KOPT-K1 (cell line): ENCODE measurements around the gene OSBPL8.

Source experiments
- H3K27ac ChIP-seq: fragments of 200-600 bp; sonication (generic); 2 replicates; pipeline ENCODE4 v1.5.1; 2016; ENCODE audit warnings: antibody characterized with exemption, mild to moderate bottlenecking, low read depth, low read length; ENCODE audit not compliant: poor library complexity, severe bottlenecking
- H3K36me3 ChIP-seq: fragments of 200-600 bp; sonication (generic); 2 replicates; pipeline ENCODE4 v1.5.1; 2017; ENCODE audit warnings: antibody characterized with exemption, mild to moderate bottlenecking, low read length, moderate library complexity; ENCODE audit not compliant: insufficient read depth
- H3K9me3 ChIP-seq: fragments of 200-600 bp; sonication (generic); 2 replicates; pipeline ENCODE4 v1.5.1; 2017; ENCODE audit warnings: antibody characterized with exemption, low read length, mild to moderate bottlenecking; ENCODE audit not compliant: insufficient read depth, poor library complexity, severe bottlenecking

The OSBPL8 gene

DNA sequence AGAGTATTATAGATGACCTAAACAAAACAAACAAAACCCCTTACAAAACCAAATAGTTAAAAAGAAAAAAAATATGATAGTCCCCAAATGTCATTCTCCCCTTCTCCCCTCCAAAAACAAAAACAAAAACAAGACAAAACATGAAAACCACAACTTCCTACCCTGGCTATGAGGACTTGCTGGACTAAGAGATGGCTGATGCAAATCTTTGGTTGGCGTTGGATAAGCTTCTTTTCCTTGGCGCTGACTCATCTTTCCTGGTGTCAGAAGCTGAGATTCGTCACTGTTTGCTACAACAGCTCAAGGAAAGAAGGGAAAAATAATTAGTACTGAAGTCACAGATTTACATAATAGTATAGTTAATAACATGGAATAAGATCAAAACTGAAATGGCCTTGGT is 108.9 kb downstream of the OSBPL8 start:
- H3K36me3 ChIP-seq, result peaks cover 23% of the 10 kb centered on the region
- no peaks in the 10 kb centered on the region for H3K9me3 ChIP-seq
- no peak overlapping the region for H3K27ac ChIP-seq

GRCh38 chr12:76449993-76450392 is 109.6 kb downstream of the OSBPL8 start:
- Histone ChIP-seq H3K27ac (no peak overlapping the region), H3K9me3 (no peaks in the 10 kb centered on the region), H3K36me3 (peaks cover 23% of the 10 kb centered on the region)

- H3K27ac ChIP-seq, result no peak overlapping the region
Measured at GRCh38 chr12:76449583-76449982, 110.0 kb downstream of the OSBPL8 start.

GRCh38 chr12:76449016-76449415 is 110.6 kb downstream of the OSBPL8 start:
- H3K9me3 ChIP-seq, result no peaks in the 10 kb centered on the region
- no peak overlapping the region for H3K27ac ChIP-seq
- H3K36me3 ChIP-seq, result peaks cover 23% of the 10 kb centered on the region

More at GRCh38 chr12:76449583-76449982, 110.0 kb downstream of the OSBPL8 start:
- Histone ChIP-seq H3K36me3 (peaks cover 23% of the 10 kb centered on the region), H3K9me3 (no peaks in the 10 kb centered on the region)

DNA sequence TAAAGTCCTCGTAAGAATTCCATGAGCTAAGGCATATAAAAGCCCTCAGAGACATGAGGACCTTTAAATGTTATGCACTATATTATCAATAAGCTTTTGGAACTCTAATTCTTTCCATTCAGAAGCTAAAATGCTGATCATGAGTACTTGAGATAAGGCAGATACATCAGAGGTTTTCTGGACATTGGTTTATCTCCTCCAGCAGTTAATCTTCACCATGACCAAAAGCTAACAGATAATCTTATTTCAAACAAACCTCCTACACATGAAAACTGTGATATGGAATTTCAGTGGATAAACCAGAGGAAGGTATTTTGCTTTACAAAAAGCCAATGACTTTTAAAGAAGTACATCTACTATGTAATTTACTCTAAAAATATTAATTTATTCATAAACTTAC is 113.5 kb downstream of the OSBPL8 start:
- no peaks in the 10 kb centered on the region for H3K9me3 ChIP-seq
- H3K27ac ChIP-seq, result no peak overlapping the region
- H3K36me3 ChIP-seq, result peaks cover 23% of the 10 kb centered on the region

GRCh38 chr12:76445462-76445861 is 114.1 kb downstream of the OSBPL8 start:
- Histone ChIP-seq H3K9me3 (no peaks in the 10 kb centered on the region), H3K27ac (no peak overlapping the region), H3K36me3 (peaks cover 18% of the 10 kb centered on the region)

DNA sequence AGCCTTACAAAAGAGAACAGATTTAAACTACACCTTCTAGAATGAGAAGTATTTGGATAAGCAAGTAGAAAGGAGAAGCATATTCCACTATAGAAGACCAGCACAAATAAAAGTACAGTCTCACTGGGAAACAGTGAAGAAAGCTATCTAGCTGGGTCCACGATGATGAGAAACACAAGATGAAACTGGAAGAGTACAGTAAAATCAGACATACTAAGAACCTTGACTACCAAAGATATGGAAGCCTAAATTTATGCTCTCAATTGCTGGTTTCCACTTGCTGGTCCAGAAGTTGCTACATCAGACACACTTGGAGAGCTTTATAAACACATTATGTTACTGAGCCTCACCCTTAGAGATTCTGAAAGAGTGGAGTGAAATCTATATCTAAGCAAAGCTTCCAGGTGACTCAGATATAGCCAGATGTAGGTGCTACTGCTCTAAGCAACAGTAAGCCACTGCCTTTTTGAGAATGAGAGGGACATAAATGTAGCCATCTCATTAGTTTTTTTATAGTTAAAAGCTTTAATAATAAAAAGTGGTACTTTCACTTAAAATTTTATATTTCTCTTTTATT is 115.1 kb downstream of the OSBPL8 start:
- Histone ChIP-seq H3K9me3 (no peaks in the 10 kb centered on the region), H3K27ac (no peak overlapping the region), H3K36me3 (peaks cover 10% of the 10 kb centered on the region; the same call in 1 of the 2 replicates)

DNA sequence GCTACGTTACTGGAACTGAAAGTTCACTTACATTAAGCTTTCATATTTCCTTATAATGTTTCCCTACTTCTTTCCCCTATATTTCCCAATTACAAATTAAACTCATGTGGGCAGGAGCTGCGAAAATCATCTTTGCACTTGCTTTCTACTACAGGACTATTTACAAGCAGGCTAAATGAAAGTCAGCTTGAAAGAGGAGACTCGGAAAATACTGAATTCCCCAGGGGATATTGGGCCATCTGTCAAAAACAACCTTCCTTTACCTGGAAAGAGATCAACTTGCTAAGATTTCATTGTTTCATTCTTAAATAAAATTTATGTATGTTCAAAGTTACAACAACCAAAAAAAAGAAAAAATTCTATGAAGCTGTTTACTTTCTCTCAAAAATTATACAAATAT is 118.6 kb downstream of the OSBPL8 start:
- Histone ChIP-seq H3K9me3 (peaks cover 10% of the 10 kb centered on the region), H3K36me3 (0 out of 2 replicates have a peak, but pooled peaks cover 5% of the 10 kb centered on the region), H3K27ac (no peak overlapping the region)

DNA sequence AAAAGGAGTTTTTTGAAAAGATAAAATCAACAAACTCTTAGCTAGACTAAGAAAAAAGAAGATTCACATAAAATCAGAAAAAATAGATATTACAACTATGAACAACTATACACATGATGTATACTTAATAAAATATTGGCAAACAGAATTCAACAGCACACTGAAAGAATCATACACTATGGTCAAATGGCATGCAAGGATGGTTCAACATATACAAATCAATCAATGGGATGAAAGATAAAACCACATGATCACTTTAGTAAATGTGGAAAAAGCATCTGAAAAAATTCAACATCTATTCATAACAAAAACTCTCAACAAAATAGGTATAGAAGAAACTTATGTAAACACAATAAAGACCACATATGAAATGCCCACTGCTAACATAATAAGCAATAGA is 126.8 kb downstream of the OSBPL8 start:
- Histone ChIP-seq H3K27ac (no peak overlapping the region), H3K36me3 (peaks cover 12% of the 10 kb centered on the region; the same call in 1 of the 2 replicates), H3K9me3 (peaks cover 77% of the 10 kb centered on the region)

DNA sequence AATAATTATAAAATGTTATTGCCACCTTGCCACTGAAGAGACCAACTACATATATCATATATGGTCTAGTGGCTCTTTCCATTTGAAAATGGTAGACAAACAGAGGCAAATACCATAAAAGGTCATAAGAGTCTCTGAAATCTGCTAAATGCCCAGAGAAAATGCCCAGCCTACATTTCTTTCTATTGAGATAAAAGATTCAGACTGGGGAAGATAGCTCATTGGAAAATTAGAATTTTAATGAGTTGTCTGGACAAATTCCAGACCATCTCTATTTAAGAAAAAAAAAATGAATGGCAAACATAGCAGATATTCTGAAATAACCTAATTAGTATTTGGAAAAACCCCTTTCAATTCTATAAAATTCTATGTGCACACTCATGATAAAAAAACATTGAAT is 131.5 kb downstream of the OSBPL8 start:
- no peak overlapping the region for H3K27ac ChIP-seq
- H3K36me3 ChIP-seq, result peaks cover 20% of the 10 kb centered on the region; the same call in 1 of the 2 replicates
- H3K9me3 ChIP-seq, result peaks cover 76% of the 10 kb centered on the region

DNA sequence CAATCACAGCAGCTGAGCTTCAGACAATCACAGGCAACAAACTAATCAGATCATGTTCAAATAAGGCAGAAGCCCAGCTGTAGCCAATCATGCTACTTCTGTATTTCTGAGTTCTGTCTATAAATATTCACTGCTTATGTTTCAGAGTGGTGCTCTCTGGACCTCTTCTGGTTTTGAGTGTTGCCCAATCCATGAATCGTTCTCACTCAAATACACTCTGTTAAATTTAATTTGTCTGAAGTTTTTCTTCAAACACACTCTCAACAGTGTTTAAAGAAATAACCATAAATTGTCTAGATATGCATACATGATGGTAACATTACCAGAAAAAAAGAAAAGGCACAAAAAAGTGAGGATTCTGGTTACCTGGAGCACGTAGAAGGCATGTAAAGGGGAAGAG is 133.4 kb downstream of the OSBPL8 start:
- peaks cover 59% of the 10 kb centered on the region for H3K9me3 ChIP-seq
- H3K27ac ChIP-seq, result no peak overlapping the region
- peaks cover 20% of the 10 kb centered on the region; the same call in 1 of the 2 replicates for H3K36me3 ChIP-seq

DNA sequence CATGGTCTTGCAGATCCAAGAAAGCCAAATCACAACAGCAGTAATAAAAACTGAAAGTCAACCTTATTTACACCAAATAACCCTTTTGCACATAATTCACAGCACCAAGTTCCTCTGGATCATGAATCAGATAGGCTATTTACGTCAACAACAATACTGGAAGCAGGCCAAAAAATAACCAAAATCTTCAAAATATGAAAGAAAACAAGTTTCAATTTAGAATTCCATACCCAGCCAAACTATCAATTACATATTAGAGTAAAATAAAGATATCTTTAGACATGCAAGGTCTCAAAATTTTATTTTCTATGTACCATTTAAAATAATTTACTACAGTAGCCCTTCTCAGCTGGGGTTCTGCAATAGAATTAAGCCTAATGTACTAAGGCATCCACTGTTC is 134.6 kb downstream of the OSBPL8 start:
- H3K36me3 ChIP-seq, result peaks cover 15% of the 10 kb centered on the region; the same call in 1 of the 2 replicates
- H3K27ac ChIP-seq, result no peak overlapping the region
- peaks cover 49% of the 10 kb centered on the region for H3K9me3 ChIP-seq

DNA sequence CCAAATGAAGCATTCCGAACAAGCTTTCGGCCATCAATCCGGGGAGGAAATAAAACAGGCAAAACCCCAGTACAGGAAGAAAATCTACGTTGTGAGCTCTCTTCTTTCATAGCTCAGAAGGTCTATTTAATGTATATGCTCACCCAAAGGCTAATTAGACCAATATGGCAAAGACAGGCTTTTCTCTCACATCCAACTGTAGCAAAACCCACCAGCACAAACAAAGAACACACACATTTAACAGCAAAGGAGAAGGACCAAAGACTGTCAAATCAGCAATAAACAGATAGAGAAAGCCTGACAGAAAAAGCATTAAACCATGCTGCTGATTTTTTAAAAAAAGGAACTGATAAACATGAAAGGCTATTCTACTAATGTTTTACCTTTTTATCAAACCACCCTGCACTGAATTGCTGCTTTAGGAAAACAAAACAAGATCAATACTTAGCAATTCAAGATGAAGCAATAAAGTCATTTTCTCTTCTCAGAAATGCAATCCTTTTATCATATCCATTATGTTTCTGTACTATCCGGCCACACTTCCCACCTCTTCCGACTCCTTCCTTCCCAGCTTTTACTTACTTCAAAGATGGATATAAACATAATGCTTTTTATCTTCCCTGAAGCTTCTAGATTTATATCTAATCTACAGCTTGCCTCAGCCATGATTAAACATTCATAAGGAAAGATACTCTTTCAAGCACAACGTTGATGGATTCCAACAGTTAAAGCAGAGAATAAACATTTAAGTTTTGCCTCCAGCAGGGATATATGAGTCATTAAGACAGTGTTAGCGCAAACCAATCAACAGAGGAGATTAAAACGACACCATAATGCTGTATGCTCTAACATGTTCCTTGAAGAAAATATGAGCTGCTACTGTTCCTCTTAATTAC is 136.8 kb downstream of the OSBPL8 start:
- no peak overlapping the region for H3K27ac ChIP-seq
- H3K9me3 ChIP-seq, result peaks cover 38% of the 10 kb centered on the region
- peaks cover 14% of the 10 kb centered on the region; the same call in 1 of the 2 replicates for H3K36me3 ChIP-seq

- no peak overlapping the region for H3K27ac ChIP-seq
- peaks cover 38% of the 10 kb centered on the region for H3K9me3 ChIP-seq
- peaks cover 14% of the 10 kb centered on the region; the same call in 1 of the 2 replicates for H3K36me3 ChIP-seq
Measured at GRCh38 chr12:76422154-76422542, 137.4 kb downstream of the OSBPL8 start.

DNA sequence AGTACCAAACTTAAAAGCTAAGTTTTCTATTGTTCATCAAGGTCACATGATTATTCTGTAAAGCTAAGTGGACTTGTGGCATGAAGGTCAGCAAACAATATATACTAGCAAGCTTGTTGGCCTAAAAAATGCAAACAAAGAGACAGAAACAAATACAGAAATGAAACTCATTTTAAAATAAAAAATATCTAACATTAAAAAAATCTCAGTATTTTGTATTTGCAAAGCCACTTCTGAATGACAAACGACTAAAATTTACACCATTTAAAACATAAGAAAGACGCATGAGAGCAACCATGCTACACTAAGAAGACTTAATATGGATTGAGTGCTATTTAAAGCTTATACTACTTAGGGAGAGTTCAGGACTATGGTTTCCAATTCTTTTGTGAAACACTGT is 138.5 kb downstream of the OSBPL8 start:
- peaks cover 27% of the 10 kb centered on the region for H3K9me3 ChIP-seq
- H3K36me3 ChIP-seq, result peaks cover 9% of the 10 kb centered on the region; the same call in 1 of the 2 replicates
- H3K27ac ChIP-seq, result no peak overlapping the region
